DOHH2 (cell line): ENCODE results near the gene DOK7.

Source experiments
- H3F3A ChIP-seq: fragments of 200-600 bp; sonication (generic), shearing (Covaris generic); 2 replicates; pipeline ENCODE4 v1.6.0; 2016; ENCODE audit warnings: antibody characterized with exemption, mild to moderate bottlenecking; ENCODE audit not compliant: control insufficient read depth, insufficient read depth
- H3K27ac ChIP-seq: fragments of 200-600 bp; sonication (generic); 2 replicates; pipeline ENCODE4 v1.5.1; 2014; ENCODE audit warnings: low read depth, mild to moderate bottlenecking, low read length, moderate library complexity
- H3K27me3 ChIP-seq: fragments of 200-600 bp; sonication (generic); 2 replicates; pipeline ENCODE4 v1.6.1; 2014; ENCODE audit warnings: mild to moderate bottlenecking, low read length, mixed read lengths; ENCODE audit not compliant: control insufficient read depth
- H3K36me3 ChIP-seq: fragments of 200-600 bp; sonication (generic); 2 replicates; pipeline ENCODE4 v1.6.1; 2014; ENCODE audit warnings: mild to moderate bottlenecking, low read length, moderate library complexity, mixed read lengths; ENCODE audit not compliant: control insufficient read depth
- H3K4me1 ChIP-seq: fragments of 200-600 bp; sonication (generic); 2 replicates; pipeline ENCODE4 v1.6.1; 2014; ENCODE audit warnings: mild to moderate bottlenecking, low read length, mixed read lengths; ENCODE audit not compliant: control insufficient read depth
- H3K4me2 ChIP-seq: fragments of 200-600 bp; sonication (generic); 2 replicates; pipeline ENCODE4 v1.6.0; 2014; ENCODE audit warnings: mild to moderate bottlenecking, low read length, moderate library complexity
- H3K4me3 ChIP-seq: fragments of 200-600 bp; sonication (generic); 2 replicates; pipeline ENCODE4 v1.5.1; 2014; ENCODE audit warnings: mild to moderate bottlenecking, low read length, mixed read lengths
- H3K79me2 ChIP-seq: fragments of 200-600 bp; sonication (generic); 2 replicates; pipeline ENCODE4 v1.6.1; 2014; ENCODE audit warnings: mild to moderate bottlenecking, low read length, mixed read lengths; ENCODE audit not compliant: control insufficient read depth
- H3K9me2 ChIP-seq: fragments of 200-600 bp; sonication (generic); replicated peaks from 2 replicates; pipeline ENCODE4 v1.6.1; 2014; ENCODE audit warnings: mild to moderate bottlenecking, low read length, mixed read lengths; ENCODE audit not compliant: control insufficient read depth
- H3K9me3 ChIP-seq: fragments of 200-600 bp; sonication (generic); 2 replicates; pipeline ENCODE4 v1.6.1; 2014; ENCODE audit warnings: antibody characterized with exemption, low read length, mixed read lengths; ENCODE audit not compliant: control insufficient read depth, insufficient read depth
- H4K20me1 ChIP-seq: fragments of 200-600 bp; sonication (generic); 2 replicates; pipeline ENCODE4 v1.6.0; 2014; ENCODE audit warnings: low read depth, mild to moderate bottlenecking, antibody characterized with exemption, low read length, moderate library complexity; ENCODE audit not compliant: control insufficient read depth, insufficient read depth
- CTCF ChIP-seq: fragments of 200-600 bp; sonication (generic); IDR thresholded peaks from one replicate; pipeline ENCODE4 v1.5.1; 2014; ENCODE audit warnings: antibody characterized with exemption, mild to moderate bottlenecking, low read depth, low read length; ENCODE audit not compliant: poor library complexity, severe bottlenecking
- EZH2phosphoT487 ChIP-seq: fragments of 200-600 bp; sonication (generic); IDR thresholded peaks from 2 replicates; pipeline ENCODE4 v1.6.1; 2017; ENCODE audit warnings: borderline replicate concordance, mild to moderate bottlenecking, antibody characterized with exemption, low read length, moderate library complexity, mixed read lengths

DOK7 gene

GRCh38 chr4:3415471-3416141 is 47.5 kb upstream of the DOK7 start:
- Histone ChIP-seq H3F3A (no peaks in the 10 kb centered on the region), H4K20me1 (no peaks in the 10 kb centered on the region), H3K9me3 (no peaks in the 10 kb centered on the region), H3K9me2 (no peaks in the 10 kb centered on the region), H3K79me2 (no peaks in the 10 kb centered on the region), H3K27me3 (no peaks in the 10 kb centered on the region), H3K4me3 (no peak overlapping the region), H3K4me1 (no peaks in the 10 kb centered on the region), H3K27ac (no peak overlapping the region), H3K36me3 (no peaks in the 10 kb centered on the region), H3K4me2 (no peak overlapping the region)
- TF ChIP-seq CTCF, result no peak
- TF ChIP-seq EZH2phosphoT487, result no peak

GRCh38 chr4:3416270-3416669 is 46.8 kb upstream of the DOK7 start:
- Histone ChIP-seq H3K27ac (no peak overlapping the region), H3K9me3 (no peaks in the 10 kb centered on the region), H3K9me2 (no peaks in the 10 kb centered on the region), H3K36me3 (no peaks in the 10 kb centered on the region), H3K79me2 (no peaks in the 10 kb centered on the region), H3K4me2 (no peak overlapping the region), H3K4me3 (no peak overlapping the region), H3K4me1 (no peaks in the 10 kb centered on the region), H4K20me1 (no peaks in the 10 kb centered on the region), H3K27me3 (no peaks in the 10 kb centered on the region), H3F3A (no peaks in the 10 kb centered on the region)
- TF ChIP-seq CTCF (no peak), EZH2phosphoT487 (no peak)

GRCh38 chr4:3416821-3417221 is 46.3 kb upstream of the DOK7 start:
- no peaks in the 10 kb centered on the region for H3K36me3 ChIP-seq
- no peaks in the 10 kb centered on the region for H3K9me3 ChIP-seq
- no peaks in the 10 kb centered on the region for H3K9me2 ChIP-seq
- H3K4me2 ChIP-seq, result no peak overlapping the region
- no peaks in the 10 kb centered on the region for H3K27me3 ChIP-seq
- no peaks in the 10 kb centered on the region for H3K4me1 ChIP-seq
- H3K79me2 ChIP-seq, result no peaks in the 10 kb centered on the region
- H4K20me1 ChIP-seq, result no peaks in the 10 kb centered on the region
- no peak overlapping the region for H3K4me3 ChIP-seq
- TF ChIP-seq CTCF (no peak), EZH2phosphoT487 (no peak)
- no peaks in the 10 kb centered on the region for H3F3A ChIP-seq
- no peak overlapping the region for H3K27ac ChIP-seq
